IMR-90 (cell line): ENCODE results near the gene FAM83C. TPM values are rescaled to one million over a fixed set of nuclear protein-coding genes. Genes with fewer than 3 reads are reported as not detected.

ENCODE experiments used
- ATAC-seq: fragments of 200-7000 bp; cut with Tn5 transposase; 2 replicates; pipeline ENCODE4 v1.9.1; 2020; ENCODE audit warnings: low read depth, mild to moderate bottlenecking, moderate library complexity
- BruUV-seq: library from RNA; stranded (reverse); fragments of 400-500 nt; replicated peaks from 2 replicates; lab custom pipeline; 2021; lab: Mats Ljungman, UMichigan
- CTCF ChIA-PET: fragments of 300-600 bp; formaldehyde crosslinking; extraction: SDS; loops from one replicate; lab custom pipeline; 2021; ENCODE audit warnings: antibody characterized with exemption; lab: Yijun Ruan, JAX
- POLR2A ChIA-PET: fragments of 300-600 bp; sonication (Branson Sonifier 250); formaldehyde crosslinking; loops from one replicate; lab custom pipeline; 2022; ENCODE audit warnings: antibody characterized with exemption; ENCODE audit not compliant: unreplicated experiment; lab: Charles Lee
- DNase-seq: peaks from one replicate; pipeline ENCODE4 v3.0.0; 2013
- H2AFZ ChIP-seq: replicated peaks from 2 replicates; pipeline ENCODE3; 2013; ENCODE audit warnings: low read length, mild to moderate bottlenecking; ENCODE audit not compliant: poor library complexity
- H2AK5ac ChIP-seq: 2 replicates; pipeline ENCODE4 v1.6.1; 2013; ENCODE audit warnings: low read depth, low read length, inconsistent platforms
- H2AK9ac ChIP-seq: replicated peaks from 2 replicates; pipeline ENCODE3; 2013; ENCODE audit warnings: mild to moderate bottlenecking, low read depth, low read length, moderate library complexity; ENCODE audit not compliant: poor library complexity
- H2BK120ac ChIP-seq: 2 replicates; pipeline ENCODE4 v1.6.1; 2013; ENCODE audit warnings: low read depth, low read length, inconsistent platforms
- H2BK15ac ChIP-seq: 3 replicates; pipeline ENCODE4 v1.6.1; 2013; ENCODE audit warnings: low read depth, low read length, inconsistent platforms
- H2BK20ac ChIP-seq: 2 replicates; pipeline ENCODE4 v1.6.1; 2013; ENCODE audit warnings: low read depth, mild to moderate bottlenecking, inconsistent platforms, low read length, moderate library complexity
- H2BK5ac ChIP-seq: 2 replicates; pipeline ENCODE4 v1.6.1; 2013; ENCODE audit warnings: mild to moderate bottlenecking, low read depth, low read length, inconsistent platforms; ENCODE audit not compliant: poor library complexity, severe bottlenecking
- H3K14ac ChIP-seq: replicated peaks from 2 replicates; pipeline ENCODE4 v1.6.1; 2013; ENCODE audit warnings: low read depth, low read length, inconsistent platforms
- H3K18ac ChIP-seq: 2 replicates; pipeline ENCODE4 v1.6.1; 2013; ENCODE audit warnings: low read depth, low read length, control low read depth
- H3K23ac ChIP-seq: 2 replicates; pipeline ENCODE4 v1.6.1; 2013; ENCODE audit warnings: low read depth, low read length, inconsistent platforms
- H3K27ac ChIP-seq: 2 replicates; pipeline ENCODE4 v1.5.1; 2013; ENCODE audit warnings: mild to moderate bottlenecking, control low read depth, low read length; ENCODE audit not compliant: insufficient read depth
- H3K27me3 ChIP-seq: 2 replicates; pipeline ENCODE4 v1.6.1; 2013; ENCODE audit warnings: low read length; ENCODE audit not compliant: control insufficient read depth, insufficient read depth
- H3K36me3 ChIP-seq: 2 replicates; pipeline ENCODE4 v1.6.1; 2013; ENCODE audit warnings: low read length, mixed read lengths; ENCODE audit not compliant: control insufficient read depth, insufficient read depth
- H3K4ac ChIP-seq: 2 replicates; pipeline ENCODE4 v1.6.1; 2013; ENCODE audit warnings: low read depth, low read length, inconsistent platforms
- H3K4me1 ChIP-seq: 2 replicates; pipeline ENCODE4 v1.6.1; 2013; ENCODE audit warnings: low read length, mixed read lengths; ENCODE audit not compliant: control insufficient read depth, insufficient read depth
- H3K4me2 ChIP-seq: 2 replicates; pipeline ENCODE4 v1.6.1; 2013; ENCODE audit warnings: low read depth, mild to moderate bottlenecking, control low read depth, low read length, moderate library complexity
- H3K4me3 ChIP-seq: 2 replicates; pipeline ENCODE4 v1.5.1; 2013; ENCODE audit warnings: low read depth, mild to moderate bottlenecking, control low read depth, low read length, moderate library complexity; ENCODE audit not compliant: insufficient read depth
- H3K56ac ChIP-seq: 2 replicates; pipeline ENCODE4 v1.6.1; 2013; ENCODE audit warnings: low read length, inconsistent platforms; ENCODE audit not compliant: insufficient read depth; ENCODE audit errors: extremely low read depth
- H3K79me1 ChIP-seq, 2 experiments: 2 replicates each; pipeline ENCODE4 v1.6.1; 2013; ENCODE audit warnings: low read length in 2 of 2, inconsistent platforms in 1 of 2, low read depth in 1 of 2
- H3K9ac ChIP-seq: 2 replicates; pipeline ENCODE4 v1.6.1; 2013; ENCODE audit warnings: low read depth, low read length, control low read depth
- H3K9me1 ChIP-seq: 2 replicates; pipeline ENCODE4 v1.6.1; 2013; ENCODE audit warnings: low read length, inconsistent platforms; ENCODE audit not compliant: insufficient read depth
- H3K9me3 ChIP-seq: 2 replicates; pipeline ENCODE4 v1.6.1; 2013; ENCODE audit warnings: low read length; ENCODE audit not compliant: control insufficient read depth, insufficient read depth
- H4K20me1 ChIP-seq: 2 replicates; pipeline ENCODE4 v1.6.1; 2013; ENCODE audit warnings: low read length, inconsistent platforms; ENCODE audit not compliant: insufficient read depth
- H4K5ac ChIP-seq: 2 replicates; pipeline ENCODE4 v1.6.1; 2013; ENCODE audit warnings: mild to moderate bottlenecking, low read depth, low read length, control low read depth
- H4K8ac ChIP-seq, 2 experiments: 2 replicates each; pipeline ENCODE4 v1.6.1; 2013; ENCODE audit warnings: low read depth in 2 of 2, low read length in 2 of 2, control low read depth in 1 of 2, inconsistent platforms in 1 of 2
- H4K91ac ChIP-seq: 2 replicates; pipeline ENCODE4 v1.6.1; 2013; ENCODE audit warnings: low read depth, low read length, inconsistent platforms; ENCODE audit not compliant: insufficient read depth
- CHD1 ChIP-seq: IDR thresholded peaks from 2 replicates; pipeline ENCODE4 v1.6.1; 2012; ENCODE audit warnings: low read depth, low read length, improper control_type of control experiment
- ELK1 ChIP-seq: fragments of 150-350 bp; IDR thresholded peaks from 2 replicates; pipeline ENCODE4 v1.6.1; 2016; ENCODE audit warnings: low read depth, mild to moderate bottlenecking, low read length, moderate library complexity, borderline replicate concordance
- FOS ChIP-seq: fragments of 150-350 bp; IDR thresholded peaks from 2 replicates; pipeline ENCODE4 v1.6.1; 2016; ENCODE audit warnings: low read depth, low read length
- MAFK ChIP-seq: IDR thresholded peaks from 2 replicates; pipeline ENCODE4 v1.6.1; 2012; ENCODE audit warnings: low read depth, low read length, improper control_type of control experiment
- MAZ ChIP-seq: IDR thresholded peaks from 2 replicates; pipeline ENCODE4 v1.6.1; 2012; ENCODE audit warnings: low read depth, mild to moderate bottlenecking, low read length, improper control_type of control experiment, moderate library complexity, borderline replicate concordance
- MXI1 ChIP-seq: IDR thresholded peaks from 2 replicates; pipeline ENCODE4 v1.6.1; 2012; ENCODE audit warnings: low read depth, mild to moderate bottlenecking, low read length, moderate library complexity, borderline replicate concordance
- RAD21 ChIP-seq: IDR thresholded peaks from 2 replicates; pipeline ENCODE4 v1.6.1; 2012; ENCODE audit warnings: low read length, improper control_type of control experiment
- USF2 ChIP-seq: fragments of 150-350 bp; IDR thresholded peaks from 2 replicates; pipeline ENCODE4 v1.6.1; 2017; ENCODE audit warnings: mild to moderate bottlenecking, antibody characterized with exemption, low read length, low read depth
- WGBS, 2 experiments: methylation state at CpG; one replicate each; pipeline versions ENCODE4 v1.1.5 to v1.1.7; 2013; ENCODE audit warnings: missing lambda C conversion rate in 2 of 2; ENCODE audit not compliant: insufficient read length in 1 of 2; ENCODE audit errors: extremely low coverage in 2 of 2; 5-methylcytosine and 5-hydroxymethylcytosine counted together
- dilution Hi-C: fragments of 300-500 bp; cut with HindIII; formaldehyde crosslinking; loops from one replicate; pipeline ENCODE4 v1.14.3; 2018; ENCODE audit warnings: low sequenced_read_pairs; ENCODE audit not compliant: unreplicated experiment
- in situ Hi-C: fragments of 300-500 bp; cut with MboI; formaldehyde crosslinking; loops from 3 replicates; pipeline ENCODE4 v1.14.3; 2019; ENCODE audit warnings: low sequenced_read_pairs, inconsistent platforms, mixed read lengths
- intact Hi-C: fragments of 100-400 bp; cut with micrococcal nuclease; formaldehyde crosslinking; loops from 2 replicates; pipeline ENCODE4 v1.10.0; 2022
- polyA plus RNA-seq, 3 experiments: library from polyadenylated mRNA; depleted of rRNA; stranded (reverse); fragments of >200 nt; gene quantifications; 2 replicates each; pipeline ENCODE4 v1.2.3, GENCODE V29; 2012; ENCODE audit warnings: low replicate concordance in 1 of 3
- total RNA-seq: library from RNA; depleted of rRNA; stranded (reverse); fragments of >200 nt; gene quantifications from 2 replicates; pipeline ENCODE4 v1.2.3, GENCODE V29; 2012

FAM83C gene
- total and polyA plus RNA-seq, 2 of the 4 experiments (the other 2 are of a cell fraction) = 0.02 TPM; not detected in 1

- DNase-seq (no peak), ATAC-seq (no peak)
- H2AFZ ChIP-seq = peak overlapping the region; percentile 64
- H3K79me1 ChIP-seq = no peaks in the 10 kb centered on the region
- no peak overlapping the region for H3K4me3 ChIP-seq
- H3K27me3 ChIP-seq = peaks cover 2% of the 10 kb centered on the region
- H3K4me1 ChIP-seq = peaks cover 1% of the 10 kb centered on the region; the same call in 1 of the 2 replicates
- H2BK5ac ChIP-seq = no peak overlapping the region
- no peak overlapping the region for H3K23ac ChIP-seq
- H3K36me3 ChIP-seq = no peaks in the 10 kb centered on the region
- ChIA-PET CTCF (interaction anchor here (0.6 kb wide), 1 partner anchor 428 kb away, joined by 4 read pairs; no protein-coding TSS in a partner anchor), POLR2A (no interaction called here)
- H2BK15ac ChIP-seq = peak overlapping the region; percentile 26; the same call in 1 of the 3 replicates
- no peak overlapping the region for H3K9ac ChIP-seq
- no peak overlapping the region for H2BK120ac ChIP-seq
- WGBS, 2 experiments = 63% methylated on average over 2 of the region's 23 CpGs; no CpG with 5 or more reads in 1 of the 2 experiments
- peak overlapping the region; percentile 5; the same call in 1 of the 2 replicates for H2BK20ac ChIP-seq
- H4K8ac ChIP-seq = no peak overlapping the region
- H4K5ac ChIP-seq = no peak overlapping the region
- H3K4ac ChIP-seq = no peak overlapping the region
- no peaks in the 10 kb centered on the region for H4K20me1 ChIP-seq
- 0 out of 2 replicates have a peak overlapping the region, but pooled peaks have one; percentile 6 for H4K91ac ChIP-seq
- in situ Hi-C loops (no loop called here), intact Hi-C loops (no loop called here), dilution Hi-C loops (no loop called here)
- H3K14ac ChIP-seq = 0 out of 2 replicates have a peak overlapping the region, but pooled peaks have one; percentile 4
- no peak for TF ChIP-seq RAD21
- TF ChIP-seq FOS = no peak
- no peak for TF ChIP-seq MAZ
- TF ChIP-seq MAFK = no peak
- TF ChIP-seq USF2 = no peak
- no peak for TF ChIP-seq ELK1
- no peak for TF ChIP-seq CHD1
- TF ChIP-seq MXI1 = no peak
- no TSS peak for BruUV-seq
- no peak overlapping the region for H3K18ac ChIP-seq
- H3K56ac ChIP-seq = no peak overlapping the region
- H3K9me1 ChIP-seq = no peaks in the 10 kb centered on the region; the same call in 1 of the 2 replicates
- H3K27ac ChIP-seq = no peak overlapping the region
- no peak overlapping the region for H2AK5ac ChIP-seq
- H3K4me2 ChIP-seq = no peak overlapping the region
- no peak overlapping the region for H2AK9ac ChIP-seq
- H3K9me3 ChIP-seq = no peaks in the 10 kb centered on the region
Observed at GRCh38 chr20:35292504-35293285, 470 bp upstream of the FAM83C start.
